ENCODE results near the gene RAET1E.
"Not testable (repeated sequence)": the region's sequence is repeated elsewhere in the genome, so short reads cannot be mapped to it uniquely, and the experiment has no call there.

RAET1E gene

GRCh38 chr6:149907317-149907716 lies 9.4 kb upstream of the RAET1E start:
- no peak for DNase-seq

- no peak for DNase-seq
Observed at GRCh38 chr6:149906405-149906804, 8.5 kb upstream of the RAET1E start.

- no peak for DNase-seq
Observed at GRCh38 chr6:149905911-149906371, 8.0 kb upstream of the RAET1E start.

- DNase-seq = no peak
Observed at GRCh38 chr6:149905371-149905910, 7.5 kb upstream of the RAET1E start.

GRCh38 chr6:149904661-149905370 lies 6.9 kb upstream of the RAET1E start:
- peak; percentile 59 for DNase-seq

GRCh38 chr6:149903938-149904611 lies 6.2 kb upstream of the RAET1E start:
- peak; percentile 63 for DNase-seq

- DNase-seq = no peak
Observed at GRCh38 chr6:149901444-149902140, 3.7 kb upstream of the RAET1E start.

- no peak for DNase-seq
Observed at GRCh38 chr6:149900620-149901443, 2.9 kb upstream of the RAET1E start.

- no peak for DNase-seq
Observed at GRCh38 chr6:149899926-149900619, 2.2 kb upstream of the RAET1E start.

- DNase-seq = no peak
Observed at GRCh38 chr6:149899486-149899885, 1.6 kb upstream of the RAET1E start.

- DNase-seq = no peak
Observed at GRCh38 chr6:149898966-149899365, 1.1 kb upstream of the RAET1E start.

- DNase-seq = no peak
Observed at GRCh38 chr6:149897015-149897697, 757 bp downstream of the RAET1E start.

- no peak for DNase-seq
Observed at GRCh38 chr6:149896491-149896890, 1.4 kb downstream of the RAET1E start.

- DNase-seq = peak; percentile 41
Observed at GRCh38 chr6:149895833-149896271, 2.1 kb downstream of the RAET1E start.

GRCh38 chr6:149895048-149895590 lies 2.8 kb downstream of the RAET1E start:
- DNase-seq = no peak

- not testable (repeated sequence) for DNase-seq
Observed at GRCh38 chr6:149891864-149892263, 6.0 kb downstream of the RAET1E start.

GRCh38 chr6:149891259-149891658 lies 6.7 kb downstream of the RAET1E start:
- DNase-seq = no peak

GRCh38 chr6:149890629-149891045 lies 7.3 kb downstream of the RAET1E start:
- DNase-seq = no peak

GRCh38 chr6:149889326-149889725 lies 8.6 kb downstream of the RAET1E start:
- DNase-seq = no peak

- DNase-seq = peak; percentile 25
Observed at GRCh38 chr6:149888659-149889058, 9.3 kb downstream of the RAET1E start.

- no peak for DNase-seq
Observed at GRCh38 chr6:149888093-149888492, 9.8 kb downstream of the RAET1E start.
